HG02884 (cell line): Measurements from ENCODE around the gene MAGI2.

Source experiments
- ATAC-seq: cut with Tn5 transposase; IDR thresholded peaks from one replicate; pipeline ENCODE4 v1.9.1; 2021; ENCODE audit warnings: mild to moderate bottlenecking, moderate library complexity; ENCODE audit not compliant: unreplicated experiment

MAGI2 gene

DNA sequence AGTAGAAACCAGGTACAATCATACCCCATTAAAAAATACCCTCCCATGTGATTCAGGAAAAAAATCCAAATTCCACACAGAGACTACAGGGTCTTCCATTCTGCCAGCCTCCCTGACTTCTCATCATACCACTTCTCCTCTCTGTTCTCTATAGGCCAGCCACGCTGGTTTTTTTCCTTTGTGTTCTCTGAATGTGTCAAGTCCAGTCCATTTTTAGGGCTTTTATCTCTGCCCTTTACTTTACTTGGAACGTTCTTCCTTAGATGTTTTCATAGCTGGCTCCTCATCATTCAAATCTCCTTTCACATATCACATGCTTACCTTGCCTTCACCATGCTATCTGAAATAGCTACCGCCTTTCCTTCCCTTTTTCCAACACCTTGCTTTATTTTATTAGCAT, 1057.3 kb downstream of the MAGI2 start:
- no peak for ATAC-seq

DNA sequence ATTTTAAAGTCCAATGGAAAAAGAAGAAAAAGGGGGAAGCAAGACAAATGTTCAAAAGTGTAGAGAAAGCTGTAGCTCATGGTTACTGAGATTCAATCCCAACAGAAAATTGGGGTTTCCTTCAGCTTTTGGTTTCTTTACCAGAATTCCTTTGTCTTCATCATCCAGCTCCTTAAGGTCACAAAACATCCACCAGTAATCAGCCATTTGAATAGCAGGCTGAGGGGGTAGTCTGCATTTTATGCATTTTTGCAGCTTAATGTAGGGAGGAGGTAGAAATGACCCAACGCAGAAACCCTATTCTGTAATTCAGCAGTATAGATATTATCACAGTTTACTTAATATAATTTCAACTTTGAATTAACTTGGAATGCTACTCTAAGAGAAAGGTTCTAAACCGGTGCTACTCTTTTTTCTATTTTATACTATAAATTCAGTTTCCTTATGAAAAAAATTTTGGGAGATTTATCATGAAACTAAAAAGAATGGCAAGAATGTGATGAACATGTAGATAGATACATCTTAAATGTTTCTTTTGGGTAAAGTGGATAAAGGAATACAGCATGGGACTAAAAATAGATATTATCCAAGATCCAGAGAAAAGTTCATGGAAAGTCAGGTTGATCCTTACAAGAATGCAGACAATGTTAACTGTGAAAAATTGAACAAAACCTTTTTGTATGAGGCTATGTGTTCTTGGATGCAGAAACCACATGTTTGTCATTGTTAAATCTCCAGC, 1058.0 kb downstream of the MAGI2 start:
- ATAC-seq, result no peak

DNA sequence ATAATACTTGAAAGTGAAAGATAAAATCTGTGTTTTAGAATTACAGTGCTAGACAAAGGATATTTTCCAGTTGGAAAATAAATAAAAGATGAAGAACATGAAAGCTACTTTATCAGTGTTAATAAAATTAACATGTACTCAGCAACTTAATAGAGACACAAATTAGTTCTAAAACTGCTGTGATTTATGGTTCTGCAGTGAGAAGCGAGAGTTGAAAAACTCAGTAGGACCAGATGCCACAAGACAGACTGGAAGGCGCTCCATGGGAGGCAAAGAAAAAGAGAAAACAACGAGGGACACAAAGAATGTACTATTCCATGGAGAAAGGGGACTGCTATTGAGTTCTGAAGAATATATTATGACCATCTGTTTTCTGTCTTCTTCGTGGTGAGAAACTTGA, 1064.4 kb downstream of the MAGI2 start:
- no peak for ATAC-seq

DNA sequence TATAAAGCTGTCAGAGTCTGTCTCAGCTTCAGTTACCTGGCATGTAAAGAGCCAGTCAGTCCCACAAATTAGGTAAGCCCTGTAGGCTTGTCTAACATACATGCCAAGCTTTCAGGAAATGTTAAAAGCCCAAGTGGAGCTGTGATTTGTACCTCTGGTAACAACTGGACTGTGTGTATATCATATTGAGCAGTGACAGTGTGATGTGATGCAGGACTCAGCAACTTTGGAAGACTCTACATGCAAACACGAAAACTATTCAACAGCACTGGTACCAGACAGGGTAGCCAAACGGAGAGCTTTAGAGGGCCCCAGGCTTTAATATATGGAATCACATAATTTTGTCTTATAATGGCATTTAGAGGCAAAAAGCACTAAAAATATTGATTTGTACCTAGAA, 1066.9 kb downstream of the MAGI2 start:
- ATAC-seq, result no peak

DNA sequence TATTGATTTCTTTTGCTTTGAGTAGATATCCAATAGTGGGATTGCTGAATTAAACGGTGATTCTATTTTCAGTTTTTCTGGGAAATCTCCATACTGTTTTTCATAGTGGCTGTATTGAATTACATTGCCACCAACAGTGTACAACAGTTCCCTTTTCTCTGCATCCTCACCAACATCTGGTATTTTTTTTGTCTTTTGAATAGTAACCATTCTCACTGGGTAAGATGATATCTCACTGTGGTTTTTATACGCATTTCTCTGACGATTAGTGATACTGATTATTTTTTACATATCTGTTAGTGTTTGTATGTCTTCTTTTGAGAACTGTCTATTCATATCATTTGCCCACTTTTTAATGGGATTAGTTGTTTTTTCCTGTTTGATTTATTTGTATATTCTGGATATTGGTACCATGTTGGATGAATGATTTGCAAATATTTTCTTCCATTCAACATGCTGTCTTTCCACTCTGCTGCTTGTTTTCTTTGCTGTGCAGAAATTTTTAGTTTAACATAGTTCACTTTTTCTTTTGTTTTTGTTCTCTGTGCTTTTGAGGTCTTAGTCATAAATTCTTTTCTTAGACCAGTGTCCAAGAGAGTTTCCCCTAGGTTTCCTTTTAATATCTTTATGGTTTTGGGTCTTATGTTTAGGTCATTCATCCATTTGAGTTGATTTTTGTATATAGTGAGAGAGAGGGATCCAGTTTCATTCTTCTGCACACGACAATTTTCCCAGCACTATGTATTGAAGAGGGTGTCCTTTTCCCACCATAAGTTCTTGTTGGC, 1070.2 kb downstream of the MAGI2 start:
- no peak for ATAC-seq

DNA sequence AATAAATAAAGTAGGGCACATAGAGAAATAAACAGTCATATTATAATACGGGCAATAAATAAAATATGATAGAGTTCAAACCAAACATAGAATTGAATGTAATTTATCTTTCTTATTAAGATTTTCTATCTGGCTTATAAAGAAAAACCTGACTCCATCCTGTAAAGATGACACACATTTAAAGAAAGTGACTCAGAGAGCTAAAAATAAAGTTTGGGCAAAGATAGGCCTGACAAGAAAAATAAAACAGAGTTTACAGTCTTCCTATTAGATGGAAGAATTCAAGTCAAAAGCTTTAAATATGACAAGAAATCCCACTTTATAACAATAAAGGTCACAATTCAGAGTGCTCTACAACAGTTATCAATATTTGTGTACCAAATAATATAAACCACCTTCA, 1074.3 kb downstream of the MAGI2 start:
- ATAC-seq, result no peak

DNA sequence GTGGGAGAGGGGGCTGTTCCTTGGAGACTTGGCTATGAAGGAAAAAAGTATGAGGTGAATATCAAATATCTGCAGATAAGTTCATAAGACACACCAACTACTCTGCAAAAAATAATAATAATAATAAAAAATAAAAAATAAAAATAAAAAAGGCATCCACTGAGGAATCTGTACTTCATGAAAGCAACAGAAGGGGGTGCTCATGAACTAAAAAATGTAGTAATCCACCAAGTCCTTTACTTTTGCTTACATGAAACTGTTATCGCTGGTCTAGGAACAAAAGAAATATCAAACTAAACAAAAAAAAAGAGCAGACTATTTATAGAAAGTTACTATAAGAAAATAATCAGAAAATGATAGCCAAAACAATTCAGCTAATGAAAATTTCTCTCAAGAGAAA, 1075.9 kb downstream of the MAGI2 start:
- no peak for ATAC-seq

DNA sequence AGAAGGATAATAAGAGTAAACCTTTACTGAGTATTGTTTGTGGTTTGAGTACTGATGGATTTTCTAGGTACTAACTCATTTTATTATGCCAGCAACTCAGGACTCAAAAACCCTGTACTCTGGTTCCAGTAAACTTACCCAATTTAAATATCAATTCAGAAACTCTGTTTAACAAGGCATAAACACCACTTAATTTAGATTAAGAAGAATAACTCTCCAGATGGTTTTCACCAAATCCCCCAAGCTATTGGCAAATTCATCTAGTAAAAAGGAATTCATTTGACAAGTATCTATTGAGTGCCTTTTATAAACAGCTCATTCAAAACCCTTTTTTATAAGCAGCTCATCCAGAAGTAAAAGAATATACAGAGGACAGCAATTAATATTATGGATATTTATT, 1082.5 kb downstream of the MAGI2 start:
- ATAC-seq, result no peak

DNA sequence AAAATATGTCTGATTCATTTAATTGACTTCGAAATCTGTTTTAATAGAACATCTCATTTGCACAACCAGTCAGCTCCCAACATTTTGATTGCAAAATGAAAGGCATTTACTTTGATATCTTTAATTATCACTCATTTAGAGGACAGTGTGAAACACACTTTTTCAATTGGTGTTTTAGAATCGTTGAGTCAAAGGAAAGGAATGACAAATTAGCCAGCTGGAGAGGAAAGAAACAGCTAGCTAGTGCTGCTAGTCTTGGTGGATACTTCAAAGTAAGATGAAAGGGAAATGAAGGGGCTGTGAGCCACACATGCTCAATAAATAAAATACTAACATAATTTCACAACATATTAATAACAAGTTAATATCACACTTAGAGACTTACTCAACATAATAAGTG, 1084.7 kb downstream of the MAGI2 start:
- ATAC-seq, result no peak

DNA sequence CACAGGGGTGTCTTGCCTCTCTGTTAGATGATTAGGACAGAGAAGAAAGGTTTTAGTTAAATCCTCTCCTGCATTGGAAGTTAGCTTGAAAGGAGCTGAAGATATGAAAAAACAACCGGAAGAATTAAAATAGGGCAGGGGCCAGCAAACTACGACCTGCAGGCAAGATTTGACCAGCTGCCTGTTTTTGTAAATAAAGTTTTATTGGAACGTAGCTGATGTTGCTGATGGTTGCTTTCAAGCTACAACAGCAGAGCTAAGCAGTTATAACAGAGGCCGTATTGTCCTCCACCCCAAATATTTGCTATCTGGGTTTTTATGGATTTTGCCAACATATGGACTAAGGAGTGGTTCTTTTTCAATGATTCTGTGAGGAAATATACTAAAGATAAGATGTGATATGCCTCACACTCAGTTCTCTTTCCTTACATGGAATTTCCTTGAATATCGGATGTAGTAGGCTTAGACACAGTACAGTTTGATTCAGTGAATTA, 1086.1 kb downstream of the MAGI2 start:
- ATAC-seq, result no peak

DNA sequence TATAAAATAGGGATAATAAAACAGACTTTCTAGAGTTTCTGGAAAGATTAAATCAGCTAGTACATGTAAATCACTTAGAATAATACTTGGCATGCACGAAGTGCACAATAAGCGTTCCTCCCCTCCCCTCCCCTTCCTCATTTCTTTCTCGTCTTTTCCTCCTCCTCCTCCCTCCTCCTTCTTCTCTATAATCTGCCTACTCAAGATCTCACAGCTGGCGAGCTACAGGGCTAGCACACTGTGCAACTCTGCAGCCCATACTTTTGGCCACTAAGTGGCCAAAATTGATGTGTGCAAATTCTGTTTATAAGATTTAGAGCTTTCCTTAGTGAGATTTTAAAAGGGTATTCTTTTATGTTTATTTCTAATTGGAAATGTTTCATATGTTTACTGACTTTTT, 1089.6 kb downstream of the MAGI2 start:
- no peak for ATAC-seq

DNA sequence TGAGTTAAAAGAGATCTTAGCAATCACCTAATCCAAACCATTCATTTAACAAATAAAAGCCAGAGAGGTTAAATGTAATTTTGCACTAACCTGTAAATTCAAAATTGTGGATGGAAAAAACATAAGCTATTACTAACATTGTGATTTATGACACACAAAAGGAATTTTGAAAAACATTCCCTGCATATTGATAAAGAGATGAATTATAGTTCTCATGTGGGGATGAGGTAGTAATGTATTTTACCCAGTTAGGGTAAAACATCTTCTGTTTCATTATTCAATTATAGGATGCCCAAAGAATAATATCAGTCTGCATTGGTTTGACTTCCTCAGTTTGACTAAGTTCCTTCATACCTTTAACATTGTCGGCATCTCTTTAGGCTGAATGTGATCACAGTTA, 1093.6 kb downstream of the MAGI2 start:
- no peak for ATAC-seq

DNA sequence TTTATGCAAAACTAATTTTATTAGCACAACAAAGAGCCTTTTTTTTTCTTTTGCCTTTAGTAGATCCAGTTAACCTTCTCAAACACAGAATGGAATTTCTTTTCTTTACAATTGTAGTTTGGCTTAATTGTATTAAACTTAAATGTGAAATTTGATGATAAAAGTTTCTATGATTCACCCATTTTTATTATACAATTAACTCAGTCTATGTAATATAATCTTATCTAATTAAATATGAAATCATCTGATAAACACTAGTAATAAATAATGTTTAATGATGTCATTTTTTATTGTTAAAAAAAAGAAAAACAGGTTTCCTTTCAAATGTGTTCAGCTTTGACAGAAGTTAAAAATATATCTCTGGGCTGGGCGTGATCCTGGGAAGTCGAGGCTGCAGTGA, 1095.8 kb downstream of the MAGI2 start:
- ATAC-seq, result no peak

DNA sequence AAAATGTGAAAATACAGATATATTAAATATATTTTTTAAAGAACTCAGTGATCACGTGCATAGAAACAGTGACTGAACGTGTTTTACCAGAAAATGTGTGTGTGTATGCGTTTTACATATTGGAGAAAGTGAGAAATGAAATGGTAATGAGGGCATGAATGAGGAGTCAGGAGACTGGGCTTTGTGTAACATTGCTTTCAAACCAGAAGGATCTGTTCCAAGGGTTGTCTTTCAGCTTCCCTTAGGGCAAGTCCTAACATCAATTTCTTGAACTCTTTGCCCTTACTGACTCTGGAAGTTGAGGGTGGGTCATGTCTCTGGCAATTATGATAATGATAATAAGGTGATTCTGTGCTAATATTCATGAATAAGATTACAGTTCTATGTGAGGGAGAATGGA, 1097.6 kb downstream of the MAGI2 start:
- ATAC-seq, result no peak

DNA sequence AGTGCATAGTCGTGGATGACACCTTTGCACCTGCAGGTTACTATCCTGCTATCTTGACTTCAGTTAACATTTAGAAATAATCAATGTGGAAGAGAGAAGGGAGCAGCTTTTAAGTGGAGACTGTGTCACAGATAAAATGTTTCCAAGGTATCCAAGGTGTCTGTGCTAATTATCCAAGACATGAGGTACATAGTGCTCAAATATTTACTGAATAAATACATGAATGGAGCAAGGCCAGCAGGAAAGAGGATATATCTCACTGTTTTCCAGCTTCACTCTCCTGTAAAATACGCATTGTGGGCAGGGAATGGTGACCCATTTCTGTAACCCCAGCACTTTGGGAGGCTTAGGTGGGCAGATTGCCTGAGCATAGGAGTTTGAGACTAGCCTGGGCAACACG, 1102.5 kb downstream of the MAGI2 start:
- ATAC-seq, result no peak

DNA sequence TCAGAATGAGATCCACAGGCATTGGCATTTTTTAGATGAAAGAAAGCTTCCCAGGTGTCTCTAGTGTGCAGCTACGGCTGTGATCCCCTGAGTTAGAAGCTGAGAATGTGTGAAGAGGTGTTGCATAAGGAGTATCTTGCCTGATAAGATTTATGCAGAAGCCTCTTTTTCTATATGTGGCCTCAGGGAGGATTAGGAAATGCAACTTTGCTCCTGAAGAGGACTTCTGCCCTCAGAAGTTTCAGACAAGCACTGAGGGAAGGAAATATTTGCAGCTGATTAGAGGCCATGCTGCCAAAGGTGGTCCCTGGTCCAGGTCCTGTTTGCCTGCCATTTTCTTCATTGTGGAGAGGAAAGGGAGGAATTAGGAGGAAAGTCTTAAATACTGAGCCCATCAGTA, 1103.1 kb downstream of the MAGI2 start:
- ATAC-seq, result no peak

DNA sequence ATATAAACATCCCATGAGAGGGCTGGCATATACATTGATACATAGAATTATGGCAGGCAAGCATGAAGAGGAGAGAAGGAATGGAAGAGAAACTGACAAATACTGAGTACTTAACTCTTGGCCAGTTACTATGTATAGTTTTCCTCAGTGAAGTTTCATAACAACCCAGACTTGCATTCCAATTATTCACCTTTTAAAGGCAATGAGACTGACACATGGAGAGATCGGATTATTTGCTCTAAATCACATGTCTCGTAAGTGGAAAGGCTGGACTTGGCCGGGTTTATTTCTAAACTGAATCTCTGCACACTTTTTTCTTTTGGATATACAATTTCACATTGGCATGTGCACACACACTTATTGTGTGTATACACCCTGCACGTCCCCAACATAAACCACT, 1106.6 kb downstream of the MAGI2 start:
- no peak for ATAC-seq

DNA sequence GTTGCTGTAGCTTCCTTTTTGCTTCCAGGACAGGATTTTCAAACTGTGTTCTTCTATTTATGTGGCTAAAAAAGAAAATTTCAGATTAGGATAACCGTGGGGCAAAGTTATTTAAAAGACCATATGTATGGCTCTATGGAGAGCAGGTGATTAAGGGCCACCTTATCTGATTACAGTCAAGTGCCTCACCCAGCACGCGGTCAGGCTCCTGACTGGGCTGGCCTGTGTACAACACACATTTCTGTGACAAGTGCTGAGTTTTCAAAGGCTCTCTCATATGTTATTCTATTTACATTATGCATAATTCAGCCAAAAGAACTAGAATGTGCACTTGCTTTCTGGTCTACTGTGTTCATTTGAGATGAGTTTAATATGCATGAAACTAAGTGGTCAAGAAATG, 1107.5 kb downstream of the MAGI2 start:
- no peak for ATAC-seq

DNA sequence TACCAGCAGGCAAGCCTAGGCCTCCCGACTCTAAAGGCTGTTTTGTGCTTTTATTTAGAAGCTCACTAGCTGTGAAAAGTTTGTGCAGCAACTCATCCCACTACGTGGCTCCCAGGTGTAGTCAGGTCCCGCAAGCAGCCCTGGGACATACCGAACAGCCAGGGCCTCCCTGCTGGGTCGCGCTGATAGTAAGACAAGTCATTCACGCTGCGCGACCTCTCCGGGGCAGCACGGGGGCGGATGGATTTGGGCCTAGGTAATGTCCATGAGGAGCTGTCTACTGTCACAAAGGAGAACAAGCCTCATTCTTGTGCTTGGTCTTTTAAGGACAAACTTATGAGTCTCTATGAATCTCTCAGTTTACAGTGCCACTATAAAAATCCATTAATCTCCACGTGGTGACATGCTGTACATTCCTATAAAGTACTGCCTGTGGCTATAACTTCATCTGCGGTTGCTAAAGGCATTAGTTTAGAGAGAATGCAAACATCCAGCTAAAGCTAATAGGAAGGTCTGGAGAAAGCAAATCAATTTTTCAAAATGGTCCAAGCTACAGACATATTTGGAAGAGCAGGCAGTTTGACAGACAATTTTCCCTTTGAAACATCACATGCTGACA, 1108.1 kb downstream of the MAGI2 start:
- ATAC-seq, result no peak

DNA sequence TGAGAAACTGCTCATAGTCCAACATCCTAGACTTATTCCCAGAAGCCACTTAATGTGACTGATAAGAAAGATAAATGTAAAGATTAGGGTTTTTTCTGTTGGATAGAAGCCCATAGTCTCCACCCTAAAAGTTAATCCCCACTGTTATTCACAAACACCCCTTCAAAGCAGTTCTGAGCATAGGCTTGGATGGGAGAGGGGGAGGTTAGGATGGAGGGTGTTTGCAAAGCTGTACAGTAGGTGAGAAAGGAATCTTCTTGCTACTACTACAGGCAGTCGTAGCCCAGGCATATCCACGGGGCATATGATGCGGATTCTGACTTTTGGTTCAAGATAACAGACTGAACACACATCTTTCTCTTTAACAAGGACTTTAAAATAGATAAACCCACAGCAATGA, 1119.0 kb downstream of the MAGI2 start:
- ATAC-seq, result no peak

DNA sequence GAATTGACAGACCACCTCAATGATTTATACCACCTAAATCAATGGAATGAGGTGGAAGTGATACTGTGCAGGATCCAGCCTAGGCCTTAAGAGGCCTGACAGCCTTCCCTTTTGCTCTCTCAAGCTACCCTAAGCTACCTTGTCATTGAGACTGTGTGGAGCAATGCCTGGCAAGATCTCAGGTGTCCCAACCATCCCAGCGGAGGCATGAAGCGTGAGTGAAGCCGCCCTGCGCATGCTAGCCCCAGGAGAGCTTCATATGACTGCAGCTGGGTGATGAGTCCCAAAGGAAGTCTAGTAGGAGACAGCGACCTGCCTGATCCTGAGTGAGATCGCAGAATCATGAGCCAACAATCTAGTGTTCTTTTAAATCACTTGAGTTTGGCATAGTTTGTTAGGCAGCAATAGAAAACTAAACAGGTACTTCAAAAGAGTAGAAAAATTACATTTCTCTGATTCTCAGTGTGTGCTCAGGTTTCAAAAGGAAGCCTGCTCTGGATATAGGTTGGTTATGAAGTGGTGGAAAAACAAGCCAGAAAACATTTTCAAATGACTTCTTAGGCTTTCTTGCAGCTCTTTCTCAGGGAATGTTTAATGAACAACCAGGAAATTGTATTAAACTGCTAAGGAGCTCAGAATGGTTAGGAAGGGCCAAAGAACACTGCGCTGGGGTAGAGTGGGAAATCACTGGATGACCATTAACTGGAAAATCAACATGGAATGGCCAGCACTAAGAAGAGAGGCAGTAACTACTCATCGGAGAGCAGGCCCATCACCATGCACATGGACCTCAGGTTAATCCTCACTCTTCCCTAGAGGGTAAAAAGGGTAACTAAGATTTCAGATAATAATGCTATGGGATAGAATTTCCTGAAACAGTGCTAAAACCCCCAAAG, 1119.7 kb downstream of the MAGI2 start:
- ATAC-seq, result no peak
